ENCODE measurements around the gene EFNB1. TPM values are rescaled to one million over a fixed set of nuclear protein-coding genes. Genes with fewer than 3 reads are reported as not detected.

Gene EFNB1
- total RNA-seq, 2 experiments from 2014 or later: 4.6 to 4.8 TPM

GRCh38 chrX:68838571-68838910 is 9.7 kb downstream of the EFNB1 start:
- DNase-seq: no peak
- ChIA-PET CTCF (interaction anchor here (2.1 kb wide), 1 partner anchor 11 kb away, joined by 6 read pairs; no protein-coding TSS in a partner anchor), POLR2A (no interaction called here)
- no peaks in the 10 kb centered on the region for H3K9me3 Mint-ChIP-seq
- no peak overlapping the region for H3K27ac Mint-ChIP-seq
- peaks cover 2% of the 10 kb centered on the region for H3K36me3 Mint-ChIP-seq
- H3K4me1 Mint-ChIP-seq (ENCODE audit: low read depth): no peaks in the 10 kb centered on the region
- intact Hi-C loops (cut with micrococcal nuclease): no loop called here
- H3K27me3 Mint-ChIP-seq: no peaks in the 10 kb centered on the region
- H3K4me3 Mint-ChIP-seq: no peak overlapping the region

GRCh38 chrX:68839771-68840170 is 10.9 kb downstream of the EFNB1 start:
- no peaks in the 10 kb centered on the region for H3K27me3 Mint-ChIP-seq
- intact Hi-C loops (cut with micrococcal nuclease): no loop called here
- DNase-seq: no peak
- H3K4me3 Mint-ChIP-seq: no peak overlapping the region
- peaks cover 2% of the 10 kb centered on the region for H3K36me3 Mint-ChIP-seq
- no peaks in the 10 kb centered on the region for H3K9me3 Mint-ChIP-seq
- H3K27ac Mint-ChIP-seq: no peak overlapping the region
- ChIA-PET CTCF (no interaction called here), POLR2A (no interaction called here)
- no peaks in the 10 kb centered on the region for H3K4me1 Mint-ChIP-seq (ENCODE audit: low read depth)

- no peak for DNase-seq
- Mint-ChIP-seq H3K4me3 (no peak overlapping the region), H3K9me3 (no peaks in the 10 kb centered on the region), H3K4me1 (ENCODE audit: low read depth) (no peaks in the 10 kb centered on the region), H3K36me3 (peaks cover 2% of the 10 kb centered on the region), H3K27me3 (no peaks in the 10 kb centered on the region), H3K27ac (no peak overlapping the region)
- intact Hi-C loops (cut with micrococcal nuclease): no loop called here
- ChIA-PET CTCF (no interaction called here), POLR2A (no interaction called here)
These were observed 11.4 kb downstream of the EFNB1 start for GRCh38 chrX:68840256-68840655.

- CTCF ChIA-PET: no interaction called here
- DNase-seq: no peak
- no peak overlapping the region for H3K27ac Mint-ChIP-seq
- no peaks in the 10 kb centered on the region for H3K9me3 Mint-ChIP-seq
- POLR2A ChIA-PET: no interaction called here
- no peaks in the 10 kb centered on the region for H3K4me1 Mint-ChIP-seq (ENCODE audit: low read depth)
- no peaks in the 10 kb centered on the region for H3K27me3 Mint-ChIP-seq
- H3K4me3 Mint-ChIP-seq: no peak overlapping the region
- intact Hi-C loops (cut with micrococcal nuclease): no loop called here
- peaks cover 2% of the 10 kb centered on the region for H3K36me3 Mint-ChIP-seq
These were observed 12.6 kb downstream of the EFNB1 start for GRCh38 chrX:68841251-68842049.

- H3K27me3 Mint-ChIP-seq: no peaks in the 10 kb centered on the region
- POLR2A ChIA-PET: no interaction called here
These were observed 13.5 kb downstream of the EFNB1 start for GRCh38 chrX:68842351-68842750.

GRCh38 chrX:68842781-68843581 is 14.2 kb downstream of the EFNB1 start:
- CTCF ChIA-PET: interaction anchor here (1.1 kb wide), 1 partner anchor 15 kb away, joined by 3 read pairs; no protein-coding TSS in a partner anchor
- Mint-ChIP-seq H3K27me3 (no peaks in the 10 kb centered on the region), H3K4me3 (no peak overlapping the region), H3K4me1 (ENCODE audit: low read depth) (no peaks in the 10 kb centered on the region), H3K9me3 (no peaks in the 10 kb centered on the region), H3K27ac (no peak overlapping the region), H3K36me3 (no peaks in the 10 kb centered on the region)
- intact Hi-C loops (cut with micrococcal nuclease): no loop called here
- DNase-seq: no peak
- POLR2A ChIA-PET: no interaction called here

More at GRCh38 chrX:68842351-68842750, 13.5 kb downstream of the EFNB1 start:
- no peak overlapping the region for H3K27ac Mint-ChIP-seq
- no peaks in the 10 kb centered on the region for H3K9me3 Mint-ChIP-seq
- no peaks in the 10 kb centered on the region for H3K36me3 Mint-ChIP-seq
- intact Hi-C loops (cut with micrococcal nuclease): no loop called here
- CTCF ChIA-PET: no interaction called here
- DNase-seq: no peak
- H3K4me3 Mint-ChIP-seq: no peak overlapping the region
- no peaks in the 10 kb centered on the region for H3K4me1 Mint-ChIP-seq (ENCODE audit: low read depth)

GRCh38 chrX:68843992-68844391 is 15.2 kb downstream of the EFNB1 start:
- POLR2A ChIA-PET: no interaction called here
- Mint-ChIP-seq H3K27me3 (no peaks in the 10 kb centered on the region), H3K4me3 (no peak overlapping the region), H3K4me1 (ENCODE audit: low read depth) (no peaks in the 10 kb centered on the region), H3K27ac (no peak overlapping the region), H3K9me3 (no peaks in the 10 kb centered on the region), H3K36me3 (no peaks in the 10 kb centered on the region)
- no peak for DNase-seq
- CTCF ChIA-PET: interaction anchor here (0.6 to 1.1 kb wide), 2 partner anchors 16 to 49 kb away, joined by 3 read pairs; no protein-coding TSS in a partner anchor
- intact Hi-C loops (cut with micrococcal nuclease): no loop called here

GRCh38 chrX:68844581-68844980 is 15.8 kb downstream of the EFNB1 start:
- Mint-ChIP-seq H3K4me3 (no peak overlapping the region), H3K9me3 (no peaks in the 10 kb centered on the region)
- POLR2A ChIA-PET: no interaction called here

GRCh38 chrX:68846536-68846935 is 17.7 kb downstream of the EFNB1 start:
- intact Hi-C loops (cut with micrococcal nuclease): no loop called here
- no peak overlapping the region for H3K27ac Mint-ChIP-seq
- no peaks in the 10 kb centered on the region for H3K9me3 Mint-ChIP-seq
- CTCF ChIA-PET: no interaction called here
- no peak for DNase-seq
- H3K4me3 Mint-ChIP-seq: no peak overlapping the region
- H3K4me1 Mint-ChIP-seq (ENCODE audit: low read depth): no peaks in the 10 kb centered on the region
- POLR2A ChIA-PET: no interaction called here
- H3K36me3 Mint-ChIP-seq: no peaks in the 10 kb centered on the region
- no peaks in the 10 kb centered on the region for H3K27me3 Mint-ChIP-seq

More at GRCh38 chrX:68844581-68844980, 15.8 kb downstream of the EFNB1 start:
- no peak for DNase-seq
- H3K4me1 Mint-ChIP-seq (ENCODE audit: low read depth): no peaks in the 10 kb centered on the region
- H3K27ac Mint-ChIP-seq: no peak overlapping the region
- intact Hi-C loops (cut with micrococcal nuclease): no loop called here
- no peaks in the 10 kb centered on the region for H3K27me3 Mint-ChIP-seq
- CTCF ChIA-PET: interaction anchor here (0.6 to 1.1 kb wide), 2 partner anchors 17 to 48 kb away, joined by 3 read pairs; no protein-coding TSS in a partner anchor
- no peaks in the 10 kb centered on the region for H3K36me3 Mint-ChIP-seq

- CTCF ChIA-PET: no interaction called here
- no peaks in the 10 kb centered on the region for H3K36me3 Mint-ChIP-seq
- no peak for DNase-seq
- H3K27me3 Mint-ChIP-seq: no peaks in the 10 kb centered on the region
- no peaks in the 10 kb centered on the region for H3K9me3 Mint-ChIP-seq
- H3K27ac Mint-ChIP-seq: no peak overlapping the region
- intact Hi-C loops (cut with micrococcal nuclease): no loop called here
- H3K4me1 Mint-ChIP-seq (ENCODE audit: low read depth): no peaks in the 10 kb centered on the region
- H3K4me3 Mint-ChIP-seq: no peak overlapping the region
- POLR2A ChIA-PET: no interaction called here
These were observed 18.4 kb downstream of the EFNB1 start for GRCh38 chrX:68847172-68847571.

GRCh38 chrX:68848189-68848940 is 19.5 kb downstream of the EFNB1 start:
- ChIA-PET CTCF (no interaction called here), POLR2A (no interaction called here)
- DNase-seq: no peak
- intact Hi-C loops (cut with micrococcal nuclease): no loop called here
- Mint-ChIP-seq H3K4me1 (ENCODE audit: low read depth) (no peaks in the 10 kb centered on the region), H3K4me3 (no peak overlapping the region), H3K27me3 (no peaks in the 10 kb centered on the region), H3K36me3 (no peaks in the 10 kb centered on the region), H3K9me3 (no peaks in the 10 kb centered on the region), H3K27ac (no peak overlapping the region)

- H3K4me3 Mint-ChIP-seq: no peak overlapping the region
- no peak for DNase-seq
- no peaks in the 10 kb centered on the region for H3K36me3 Mint-ChIP-seq
- no peaks in the 10 kb centered on the region for H3K9me3 Mint-ChIP-seq
- intact Hi-C loops (cut with micrococcal nuclease): no loop called here
- ChIA-PET CTCF (no interaction called here), POLR2A (no interaction called here)
- no peak overlapping the region for H3K27ac Mint-ChIP-seq
- H3K27me3 Mint-ChIP-seq: no peaks in the 10 kb centered on the region
- H3K4me1 Mint-ChIP-seq (ENCODE audit: low read depth): no peaks in the 10 kb centered on the region
These were observed 22.3 kb downstream of the EFNB1 start for GRCh38 chrX:68851082-68851481.
